GM21786 (cell line): Measurements from ENCODE around the gene SCLY.
"Not testable (repeated sequence)": the region's sequence is repeated elsewhere in the genome, so short reads cannot be mapped to it uniquely, and the experiment has no call there.

Experiments
- ATAC-seq: cut with Tn5 transposase; IDR thresholded peaks from one replicate; pipeline ENCODE4 v1.9.1; 2021; ENCODE audit not compliant: unreplicated experiment

SCLY gene

DNA sequence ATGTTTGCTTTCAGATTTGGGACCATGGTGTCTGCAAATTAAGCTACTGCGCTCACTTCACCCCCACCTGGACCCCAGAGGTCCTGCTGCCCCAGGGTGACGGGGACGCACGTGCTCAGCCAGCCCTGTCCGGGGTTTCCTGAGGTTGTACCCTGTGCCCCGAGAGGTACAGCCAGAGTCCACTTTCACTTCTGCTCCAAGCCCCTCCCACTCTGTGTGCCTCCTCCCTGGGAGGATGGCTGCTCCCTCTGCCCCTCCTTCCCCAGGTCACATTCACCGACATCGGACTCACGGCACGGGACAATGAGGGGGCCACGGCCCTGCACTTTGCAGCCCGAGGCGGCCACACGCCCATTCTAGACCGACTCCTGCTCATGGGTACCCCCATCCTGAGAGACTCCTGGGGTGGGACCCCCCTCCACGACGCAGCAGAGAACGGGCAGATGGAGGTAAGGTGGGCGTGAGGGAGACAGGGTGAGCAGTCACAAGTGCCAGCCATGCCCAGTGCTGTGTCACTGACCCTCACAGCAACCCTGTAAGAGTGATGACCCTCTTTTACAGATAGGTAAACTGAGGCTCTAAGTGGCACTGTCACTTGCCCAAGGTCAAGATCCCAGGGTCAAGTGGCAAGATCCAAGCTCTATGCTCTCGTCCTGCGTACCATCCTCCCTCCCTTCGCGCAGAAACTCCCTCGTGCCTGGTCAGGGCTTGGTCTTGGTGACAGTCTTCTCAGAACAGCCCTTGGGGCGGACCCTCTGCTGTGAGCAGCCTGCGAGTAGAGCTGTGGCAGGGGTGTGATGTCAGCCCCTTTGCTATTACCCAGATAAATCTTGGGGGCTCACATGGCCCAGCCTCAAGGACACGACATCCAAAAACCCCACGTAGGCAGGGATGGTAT lies 47.0 kb downstream of the SCLY start:
- ATAC-seq, result peak; percentile 75

GRCh38 chr2:238108423-238109183 lies 47.8 kb downstream of the SCLY start:
- ATAC-seq, result peak; percentile 67

DNA sequence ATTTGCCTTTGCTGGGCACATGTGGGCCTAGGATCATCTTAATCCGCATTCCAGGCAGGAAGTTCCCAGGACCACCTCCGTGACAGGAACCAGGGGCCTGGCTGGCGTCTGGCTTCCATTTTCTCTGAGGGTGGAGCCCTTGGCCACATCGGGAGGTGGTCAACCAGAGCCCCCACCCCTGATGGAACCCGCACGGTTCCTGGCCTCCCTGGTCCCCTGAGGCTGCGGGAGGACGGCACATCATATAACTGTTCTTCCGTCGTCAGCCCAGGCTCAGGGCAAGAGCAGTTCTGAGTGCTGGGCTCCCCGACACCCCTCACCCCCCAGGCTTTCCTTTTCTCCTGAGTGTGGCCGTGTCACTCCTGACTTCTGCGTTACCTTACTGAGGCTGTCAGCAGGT lies 52.8 kb downstream of the SCLY start:
- no peak for ATAC-seq

DNA sequence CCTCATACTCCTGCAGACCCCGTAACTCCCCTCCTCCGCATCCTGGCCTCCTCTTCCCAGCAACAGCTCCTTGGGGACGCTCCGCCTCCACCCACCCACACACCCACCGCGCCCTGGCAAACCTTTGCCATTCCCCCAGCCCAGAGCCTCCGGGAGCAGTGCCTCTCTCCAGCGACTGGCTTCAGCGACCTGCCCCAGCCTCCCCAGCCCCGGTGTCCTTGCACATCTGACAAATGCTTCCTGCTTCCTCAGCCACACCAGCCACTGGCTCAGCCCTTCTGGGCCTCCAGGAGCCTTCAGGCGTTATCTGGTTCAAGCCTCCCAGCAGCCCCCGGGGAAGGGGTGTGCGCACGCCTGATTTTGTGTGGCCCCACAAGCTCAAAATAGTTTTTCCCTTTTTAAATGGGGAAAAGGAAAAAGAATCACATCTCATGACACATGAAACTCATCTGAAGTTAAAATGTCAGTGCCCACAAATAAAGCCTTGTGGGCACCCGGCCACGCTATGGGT lies 53.6 kb downstream of the SCLY start:
- ATAC-seq, result no peak

DNA sequence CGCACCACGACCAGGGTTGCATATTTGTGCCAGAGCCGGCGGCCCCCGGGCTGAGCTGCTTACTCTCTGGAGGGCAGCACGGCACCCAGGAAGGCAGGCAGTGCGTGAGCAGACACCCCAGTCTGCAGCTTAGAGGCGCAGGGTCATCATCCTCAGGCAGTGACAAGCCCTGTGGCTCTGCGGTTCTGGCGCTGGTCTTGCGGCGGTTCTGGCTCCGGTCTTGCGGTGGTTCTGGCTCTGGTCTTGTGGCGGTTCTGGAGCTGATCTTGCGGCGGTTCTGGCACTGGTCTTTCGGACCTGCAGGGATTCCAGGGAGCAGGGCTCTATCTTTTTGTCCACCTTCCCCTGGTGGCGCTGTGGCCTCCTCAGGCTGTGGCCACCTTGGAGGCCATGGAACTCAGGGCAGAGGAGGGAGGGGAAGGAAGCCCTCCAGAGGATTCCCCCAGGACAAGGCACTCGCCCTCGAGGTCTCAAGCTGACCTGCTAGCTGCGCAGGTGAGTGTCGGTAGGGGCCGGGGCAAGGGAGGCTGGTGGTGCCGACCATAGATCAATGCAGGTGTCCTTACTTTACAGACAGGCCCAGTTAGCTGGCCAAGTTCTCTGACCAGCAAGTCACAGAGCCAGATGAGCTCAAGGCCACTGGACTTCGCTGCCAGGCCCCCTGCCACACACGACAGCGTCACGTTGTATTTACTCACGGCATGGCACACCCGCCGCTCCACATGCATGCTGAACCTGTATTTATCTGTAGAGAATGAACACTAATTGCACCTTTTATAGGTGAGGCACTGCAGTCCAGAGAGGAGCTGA lies 54.3 kb downstream of the SCLY start:
- no peak for ATAC-seq

DNA sequence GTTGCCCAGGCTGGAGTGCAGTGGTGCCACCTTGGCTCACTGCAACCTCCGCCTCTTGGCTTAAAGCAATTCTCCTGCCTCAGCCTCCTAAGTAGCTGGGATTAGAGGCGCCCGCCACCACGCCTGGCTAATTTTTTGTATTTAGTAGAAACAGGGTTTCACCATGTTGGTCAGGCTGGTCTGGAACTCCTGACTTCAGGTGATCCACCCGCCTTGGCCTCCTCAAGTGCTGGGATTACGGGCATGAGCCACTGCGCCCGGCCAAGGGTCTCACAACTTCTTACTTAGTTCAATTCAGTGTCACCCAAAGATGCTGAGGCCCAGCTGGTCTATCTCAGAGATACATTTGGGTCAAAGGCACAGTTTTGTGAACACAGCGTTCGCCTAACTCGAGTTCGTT lies 54.9 kb downstream of the SCLY start:
- not testable (repeated sequence) for ATAC-seq

- no peak for ATAC-seq
Observed at GRCh38 chr2:238116298-238117198, 55.7 kb downstream of the SCLY start.

GRCh38 chr2:238117199-238118154 lies 56.7 kb downstream of the SCLY start:
- ATAC-seq, result no peak

GRCh38 chr2:238119756-238120462 lies 59.1 kb downstream of the SCLY start:
- ATAC-seq, result no peak

DNA sequence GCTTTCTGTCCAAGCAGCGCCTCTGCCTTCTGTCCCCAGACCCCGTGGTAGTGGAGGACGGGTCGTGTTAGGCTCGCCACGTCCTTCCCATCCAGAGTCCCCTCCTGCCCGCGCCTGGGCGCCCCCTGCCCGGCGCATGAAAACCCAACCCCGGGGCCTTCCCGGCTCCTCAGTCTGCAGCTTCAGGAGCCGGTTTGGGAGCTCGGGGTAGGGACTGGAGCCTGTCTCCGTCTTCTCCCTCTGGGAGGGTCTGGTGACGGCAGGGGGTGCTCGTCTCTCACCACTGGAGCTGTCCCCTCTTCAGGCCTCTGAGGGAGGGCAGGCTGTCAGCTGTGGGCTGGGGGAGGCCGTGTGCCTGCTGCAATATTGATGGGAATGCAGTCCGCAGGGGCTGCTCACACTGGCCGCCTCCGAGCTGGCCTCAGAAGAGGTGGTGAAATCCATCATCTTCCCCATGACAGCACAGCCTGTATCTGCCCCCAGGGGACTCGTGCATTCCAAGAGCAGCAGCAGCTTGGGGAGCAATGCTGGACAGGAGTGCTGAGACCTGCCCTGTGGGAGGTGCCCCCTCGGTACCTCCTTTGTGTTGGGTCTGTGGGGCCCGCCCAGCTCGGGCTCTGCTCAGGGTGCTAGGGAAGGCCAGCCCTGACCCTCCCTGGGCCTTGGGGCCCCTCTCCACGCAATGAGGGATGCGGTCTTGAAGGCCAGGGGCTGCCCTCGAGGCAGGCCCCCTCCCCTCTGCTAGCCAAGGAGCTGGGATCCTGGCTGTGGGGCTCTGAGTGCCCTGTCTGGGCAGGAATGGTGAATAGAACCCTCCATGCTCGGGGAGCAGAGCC lies 59.9 kb downstream of the SCLY start:
- no peak for ATAC-seq

GRCh38 chr2:238121511-238122286 lies 60.9 kb downstream of the SCLY start:
- ATAC-seq, result no peak

- ATAC-seq, result no peak
Observed at GRCh38 chr2:238122287-238123217, 61.8 kb downstream of the SCLY start.

- no peak for ATAC-seq
Observed at GRCh38 chr2:238123218-238123971, 62.6 kb downstream of the SCLY start.

DNA sequence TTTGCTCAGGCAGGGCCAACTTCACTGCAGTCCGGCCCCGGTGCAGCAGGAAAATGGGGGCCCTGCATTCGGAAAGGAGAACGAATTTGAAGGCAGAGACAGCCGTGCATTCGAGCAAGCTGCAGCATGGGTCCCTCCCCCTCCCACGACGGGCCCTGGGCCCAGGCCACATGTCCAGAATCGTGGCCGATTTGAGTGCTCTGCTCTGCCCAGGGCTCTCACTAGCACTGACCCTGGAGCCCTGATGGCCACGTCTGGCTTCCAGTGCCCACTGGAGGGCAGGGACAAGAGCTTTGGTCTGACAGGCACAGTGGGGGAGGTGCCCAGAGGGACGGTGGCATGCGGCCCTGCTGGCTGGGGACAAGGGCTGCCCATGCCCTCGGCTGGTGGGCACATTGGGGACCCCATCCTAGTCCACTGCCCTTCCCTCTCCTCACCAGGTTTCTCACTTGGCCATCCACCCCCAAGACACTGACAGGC lies 63.2 kb downstream of the SCLY start:
- no peak for ATAC-seq
